ENCODE measurements around the gene GPR135. TPM values are rescaled to one million over a fixed set of nuclear protein-coding genes. Genes with fewer than 3 reads are reported as not detected.

The GPR135 gene
- total and polyA plus RNA-seq, 4 donors, result 0.22 to 2.9 (median 0.44) TPM

DNA sequence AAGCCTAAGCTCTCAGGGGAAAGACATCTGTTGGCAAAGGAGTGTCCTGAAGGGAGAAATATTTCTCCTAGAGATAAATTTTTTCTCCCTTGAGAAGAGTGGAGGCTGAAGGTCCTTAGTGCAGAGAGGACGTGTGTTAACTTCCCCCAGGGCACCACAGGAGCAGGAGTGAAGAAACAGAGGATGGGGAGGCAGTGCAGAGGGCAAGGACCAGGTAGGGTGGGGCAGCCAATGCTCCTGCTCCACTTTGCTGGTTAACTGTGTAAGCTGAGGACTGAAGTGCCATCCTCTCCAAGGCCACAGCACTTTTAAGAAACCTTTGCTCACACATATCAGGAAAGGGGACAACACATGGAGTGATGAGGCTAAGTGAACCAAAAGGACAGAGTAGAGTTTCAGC, 15.0 kb upstream of the GPR135 start:
- Histone ChIP-seq H3K4me3 (ENCODE audit: low read depth in 1 of 3, low read length in 3 of 3) (no peak overlapping the region), H3K27me3 (ENCODE audit: control insufficient read depth in 4 of 4, insufficient read depth in 4 of 4, low read length in 3 of 4) (no peaks in the 10 kb centered on the region), H3K4me1 (ENCODE audit: control insufficient read depth in 4 of 4, insufficient read depth in 4 of 4, low read length in 3 of 4) (peaks cover 2 to 23% (median 21%) of the 10 kb centered on the region in 4 donors), H3K27ac (ENCODE audit: low read depth in 1 of 2, low read length in 2 of 2) (no peak overlapping the region), H3K9ac (ENCODE audit: low read depth in 1 of 2, low read length in 2 of 2) (no peak overlapping the region), H3K9me3 (ENCODE audit: control insufficient read depth in 4 of 4, low read length in 3 of 4) (no peaks in the 10 kb centered on the region), H3K36me3 (ENCODE audit: control insufficient read depth in 4 of 4, insufficient read depth in 3 of 4, low read depth in 1 of 4, low read length in 3 of 4) (peaks cover 0 to 10% (median 6%) of the 10 kb centered on the region in 4 donors)
- 58% methylated on average over 1 of the region's 1 CpG for WGBS
- TF ChIP-seq MAX (IDR thresholded peaks at IDR 0.05) (no peak), REST (IDR thresholded peaks at IDR 0.05) (no peak), HNF4A (conservative IDR thresholded peaks at IDR 0.05) (no peak), SP1 (IDR thresholded peaks at IDR 0.05) (no peak), GABPA (IDR thresholded peaks at IDR 0.05 in 1 of 2, conservative IDR thresholded peaks at IDR 0.05 in 1 of 2) (no peak), FOXA2 (IDR thresholded peaks at IDR 0.05) (no peak)
- DNase-seq (ENCODE audit: low spot score), result no peak

DNA sequence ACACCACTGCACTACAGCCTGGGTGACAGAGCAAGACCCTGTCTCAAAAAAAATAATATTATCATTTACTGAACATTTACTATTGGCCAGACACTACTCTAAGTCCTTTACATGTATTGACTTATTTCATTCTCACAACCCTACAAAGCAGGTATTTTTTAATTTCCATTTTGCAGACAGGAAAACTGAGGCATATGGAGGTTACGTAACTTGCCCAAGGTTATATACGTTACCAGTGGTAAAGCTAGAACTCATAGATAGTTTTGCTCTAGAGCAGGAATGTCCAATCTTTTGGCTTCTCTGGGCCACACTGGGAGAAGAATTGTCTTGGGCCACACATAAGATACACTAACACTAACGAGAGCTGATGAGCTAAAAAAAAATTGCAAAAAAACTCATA, 13.4 kb upstream of the GPR135 start:
- H3K4me1 ChIP-seq (ENCODE audit: control insufficient read depth in 4 of 4, insufficient read depth in 4 of 4, low read length in 3 of 4), result peaks cover 2 to 20% (median 20%) of the 10 kb centered on the region in 4 donors
- H3K27me3 ChIP-seq (ENCODE audit: control insufficient read depth in 4 of 4, insufficient read depth in 4 of 4, low read length in 3 of 4), result no peaks in the 10 kb centered on the region
- WGBS, result 96% methylated on average over 3 of the region's 3 CpGs

More for the DNA sequence above, 13.4 kb upstream of the GPR135 start:
- H3K9ac ChIP-seq (ENCODE audit: low read depth in 1 of 2, low read length in 2 of 2), result no peak overlapping the region
- TF ChIP-seq FOXA2 (IDR thresholded peaks at IDR 0.05) (no peak), NR2F2 (IDR thresholded peaks at IDR 0.05) (no peak), TAF1 (conservative IDR thresholded peaks at IDR 0.05) (no peak), SP1 (IDR thresholded peaks at IDR 0.05) (no peak), FOXA1 (IDR thresholded peaks at IDR 0.05) (no peak), REST (IDR thresholded peaks at IDR 0.05) (no peak)
- H3K4me3 ChIP-seq (ENCODE audit: low read depth in 1 of 3, low read length in 3 of 3), result no peak overlapping the region
- DNase-seq (ENCODE audit: low spot score), result no peak
- H3K9me3 ChIP-seq (ENCODE audit: control insufficient read depth in 4 of 4, low read length in 3 of 4), result no peaks in the 10 kb centered on the region
- peaks cover 4 to 17% (median 12%) of the 10 kb centered on the region in 4 donors for H3K36me3 ChIP-seq (ENCODE audit: control insufficient read depth in 4 of 4, insufficient read depth in 3 of 4, low read depth in 1 of 4, low read length in 3 of 4)
- H3K27ac ChIP-seq (ENCODE audit: low read depth in 1 of 2, low read length in 2 of 2), result no peak overlapping the region

Measured in liver (tissue), 9 donors.